ENCODE results near the gene RASGRP4.

Gene RASGRP4

GRCh38 chr19:38437295-38437694 is 11.3 kb upstream of the RASGRP4 start:
- TF ChIP-seq MYC (IDR thresholded peaks at IDR 0.05; ENCODE audit: low read depth, low read length) (no peak), CTCF (IDR thresholded peaks at IDR 0.05; ENCODE audit: low read depth, low read length) (no peak), MAX (IDR thresholded peaks at IDR 0.05; ENCODE audit: low read depth, low read length) (no peak), POLR2A (IDR thresholded peaks at IDR 0.05; ENCODE audit: extremely low read depth, insufficient read length) (no peak)
- H3K4me3 ChIP-seq (ENCODE audit: low read depth, low read length), result no peak overlapping the region
- no peak for DNase-seq (ENCODE audit: low read depth)

GRCh38 chr19:38434549-38435051 is 8.6 kb upstream of the RASGRP4 start:
- H3K4me3 ChIP-seq (ENCODE audit: low read depth, low read length), result no peak overlapping the region
- DNase-seq (ENCODE audit: low read depth), result no peak
- TF ChIP-seq MAX (IDR thresholded peaks at IDR 0.05; ENCODE audit: low read depth, low read length) (no peak), CTCF (IDR thresholded peaks at IDR 0.05; ENCODE audit: low read depth, low read length) (no peak), POLR2A (IDR thresholded peaks at IDR 0.05; ENCODE audit: extremely low read depth, insufficient read length) (no peak), MYC (IDR thresholded peaks at IDR 0.05; ENCODE audit: low read depth, low read length) (no peak)

- no peak for TF ChIP-seq CTCF (IDR thresholded peaks at IDR 0.05; ENCODE audit: low read depth, low read length)
- no peak for TF ChIP-seq MAX (IDR thresholded peaks at IDR 0.05; ENCODE audit: low read depth, low read length)
- TF ChIP-seq POLR2A (IDR thresholded peaks at IDR 0.05; ENCODE audit: extremely low read depth, insufficient read length), result no peak
- no peak for TF ChIP-seq MYC (IDR thresholded peaks at IDR 0.05; ENCODE audit: low read depth, low read length)
- peak; percentile 33 for DNase-seq (ENCODE audit: low read depth)
- no peak within 1 kb of the TSS for H3K4me3 ChIP-seq (ENCODE audit: low read depth, low read length)
Measured at GRCh38 chr19:38433268-38433733, 7.3 kb upstream of the RASGRP4 start, which contains the start of gene RYR1. RYR1 (plus strand) TSS chr19:38433691; CDS start chr19:38433830, 139 bp downstream.

GRCh38 chr19:38430931-38431330 is 4.9 kb upstream of the RASGRP4 start:
- no peak for TF ChIP-seq CTCF (IDR thresholded peaks at IDR 0.05; ENCODE audit: low read depth, low read length)
- TF ChIP-seq MAX (IDR thresholded peaks at IDR 0.05; ENCODE audit: low read depth, low read length), result no peak
- no peak for TF ChIP-seq POLR2A (IDR thresholded peaks at IDR 0.05; ENCODE audit: extremely low read depth, insufficient read length)
- TF ChIP-seq MYC (IDR thresholded peaks at IDR 0.05; ENCODE audit: low read depth, low read length), result no peak
- no peak for DNase-seq (ENCODE audit: low read depth)
- H3K4me3 ChIP-seq (ENCODE audit: low read depth, low read length), result no peak overlapping the region

- no peak for DNase-seq (ENCODE audit: low read depth)
- no peak overlapping the region for H3K4me3 ChIP-seq (ENCODE audit: low read depth, low read length)
- TF ChIP-seq MAX (IDR thresholded peaks at IDR 0.05; ENCODE audit: low read depth, low read length) (no peak), POLR2A (IDR thresholded peaks at IDR 0.05; ENCODE audit: extremely low read depth, insufficient read length) (no peak), CTCF (IDR thresholded peaks at IDR 0.05; ENCODE audit: low read depth, low read length) (no peak), MYC (IDR thresholded peaks at IDR 0.05; ENCODE audit: low read depth, low read length) (no peak)
Measured at GRCh38 chr19:38429811-38430156, 3.8 kb upstream of the RASGRP4 start.
